GM19025 (cell line): Measurements from ENCODE around the gene TYW1B.
"Not testable (repeated sequence)": the region's sequence is repeated elsewhere in the genome, so short reads cannot be mapped to it uniquely, and the experiment has no call there.

Experiments
- ATAC-seq: cut with Tn5 transposase; IDR thresholded peaks from one replicate; pipeline ENCODE4 v1.9.1; 2021; ENCODE audit warnings: mild to moderate bottlenecking, low read depth, moderate library complexity; ENCODE audit not compliant: unreplicated experiment

TYW1B gene

DNA sequence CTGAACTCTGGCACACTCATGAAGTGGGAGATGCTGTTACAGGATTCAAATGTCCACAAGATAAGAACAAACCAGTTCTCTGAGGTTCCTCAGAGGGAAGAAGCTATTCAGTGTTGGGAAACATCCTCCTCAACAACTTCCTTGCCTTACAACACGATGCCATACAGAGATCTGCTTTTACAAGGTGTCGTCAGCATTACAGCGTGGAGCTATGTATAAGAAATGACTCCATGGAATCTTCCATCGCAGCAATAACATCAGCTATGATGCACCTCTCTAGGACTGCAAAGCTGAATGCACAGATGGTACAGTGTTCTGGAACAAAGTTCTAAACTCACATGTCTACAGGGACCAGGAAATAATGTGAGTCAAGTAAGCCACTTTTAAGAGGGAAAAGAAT is 122.3 kb downstream of the TYW1B start:
- ATAC-seq, result not testable (repeated sequence)

DNA sequence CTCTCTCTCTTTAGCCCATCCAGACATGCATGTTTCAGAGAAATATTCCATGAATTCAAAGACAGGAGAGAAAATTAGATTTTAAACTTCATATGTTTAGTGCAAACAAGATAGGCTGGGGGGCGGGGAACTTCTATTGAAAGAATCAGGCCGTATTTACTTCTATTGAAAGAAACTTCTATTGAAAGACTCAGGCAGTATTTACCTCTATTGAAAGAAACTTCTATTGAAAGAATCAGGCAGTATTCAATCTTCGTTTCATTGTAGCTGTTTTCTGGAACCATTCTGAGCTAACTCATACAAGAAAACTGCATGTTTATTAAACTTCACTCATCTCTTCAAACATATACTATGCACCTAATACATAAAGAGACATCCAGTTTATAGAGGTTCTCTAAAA is 123.1 kb downstream of the TYW1B start:
- ATAC-seq, result no peak

DNA sequence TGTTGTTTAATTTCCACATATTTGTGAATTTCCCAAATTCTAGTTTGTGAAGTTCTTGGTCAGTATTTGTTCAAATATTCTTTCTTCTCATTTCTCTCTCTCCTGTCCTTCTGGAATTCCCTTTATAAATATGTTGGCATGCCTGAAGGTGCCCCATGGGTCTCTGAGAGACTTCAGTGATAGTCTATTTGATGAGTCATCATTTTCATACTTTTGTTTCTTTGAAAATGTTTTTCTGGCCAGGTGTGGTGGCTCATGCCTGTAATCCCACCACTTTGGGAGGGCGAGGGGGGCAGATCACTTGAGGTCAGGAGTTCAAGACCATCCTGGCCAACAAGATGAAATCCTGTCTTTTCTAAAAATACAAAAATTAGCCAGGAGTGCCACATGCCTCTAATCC is 127.5 kb downstream of the TYW1B start:
- not testable (repeated sequence) for ATAC-seq

DNA sequence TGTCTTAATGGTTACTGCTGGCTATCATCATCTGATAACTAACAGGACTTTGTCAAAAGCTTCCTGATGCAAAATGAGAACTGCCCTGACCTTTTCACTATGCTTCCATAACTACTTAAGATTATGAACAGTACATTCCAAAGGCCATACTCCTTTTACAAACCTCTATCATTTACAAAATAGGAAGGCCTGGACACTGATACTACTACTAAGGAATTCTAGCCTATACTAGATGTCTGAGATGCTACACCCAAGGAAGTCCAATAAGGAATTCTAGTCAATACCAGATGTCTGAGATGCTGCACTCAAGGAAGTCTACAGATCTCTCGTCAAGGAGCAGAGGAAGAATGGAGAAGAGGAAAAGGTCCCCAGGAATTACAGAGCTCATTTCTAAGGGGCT is 130.9 kb downstream of the TYW1B start:
- not testable (repeated sequence) for ATAC-seq

DNA sequence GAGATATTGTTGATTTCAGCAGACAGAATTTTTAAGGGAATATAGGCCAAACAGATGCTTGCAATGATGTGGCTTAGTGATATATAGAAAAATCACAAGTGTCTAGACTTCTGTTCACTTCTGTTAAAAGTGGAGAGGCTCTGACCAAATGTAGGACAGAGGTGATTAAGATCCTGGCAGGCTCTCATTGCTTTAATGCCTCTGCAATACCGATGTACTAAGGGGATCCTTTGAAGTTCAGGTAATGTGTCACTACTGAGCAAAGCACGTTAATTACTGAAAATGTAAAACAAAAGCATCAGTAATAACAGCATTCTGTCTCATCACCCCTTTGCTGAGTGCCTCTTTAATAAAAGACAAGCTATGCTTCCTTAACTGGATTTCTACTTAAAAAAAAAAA is 131.4 kb downstream of the TYW1B start:
- not testable (repeated sequence) for ATAC-seq

DNA sequence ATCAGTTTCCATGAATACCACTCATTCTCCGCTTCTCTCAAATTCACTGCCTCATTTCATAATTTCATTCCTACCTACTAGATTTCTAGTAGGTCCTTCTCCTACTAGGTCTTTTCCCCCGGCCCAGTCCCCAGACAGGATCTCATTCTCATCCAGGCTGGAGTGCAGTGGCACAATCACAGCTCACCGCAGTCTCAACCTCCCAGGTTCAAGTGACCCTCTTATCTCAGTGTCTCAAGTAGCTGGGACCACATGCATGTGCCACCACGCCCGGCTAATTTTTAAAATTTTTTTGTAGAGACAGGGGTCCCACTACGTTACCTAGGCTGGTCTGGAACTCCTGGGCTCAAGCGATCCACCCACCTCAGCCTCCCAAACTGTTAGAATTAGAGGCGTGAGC is 132.5 kb downstream of the TYW1B start:
- ATAC-seq, result not testable (repeated sequence)

DNA sequence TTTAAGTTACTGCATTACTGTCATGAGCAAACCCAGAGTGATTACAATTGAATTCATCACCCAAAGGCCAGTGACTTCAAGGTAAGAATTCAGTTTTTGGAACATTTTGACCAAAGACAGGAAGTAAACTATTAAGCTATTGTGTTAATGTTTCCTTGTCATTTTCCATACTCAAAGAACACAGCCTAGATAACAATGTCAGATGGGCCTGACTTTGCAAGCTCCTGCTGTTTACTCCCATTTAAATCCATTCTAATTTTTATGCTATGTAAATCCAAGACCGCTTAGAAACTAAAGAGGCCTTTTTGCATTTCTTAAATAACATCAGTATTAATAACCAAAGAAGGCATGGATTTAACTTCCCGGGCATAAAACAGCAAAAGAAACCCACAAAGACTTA is 136.6 kb downstream of the TYW1B start:
- ATAC-seq, result not testable (repeated sequence)

DNA sequence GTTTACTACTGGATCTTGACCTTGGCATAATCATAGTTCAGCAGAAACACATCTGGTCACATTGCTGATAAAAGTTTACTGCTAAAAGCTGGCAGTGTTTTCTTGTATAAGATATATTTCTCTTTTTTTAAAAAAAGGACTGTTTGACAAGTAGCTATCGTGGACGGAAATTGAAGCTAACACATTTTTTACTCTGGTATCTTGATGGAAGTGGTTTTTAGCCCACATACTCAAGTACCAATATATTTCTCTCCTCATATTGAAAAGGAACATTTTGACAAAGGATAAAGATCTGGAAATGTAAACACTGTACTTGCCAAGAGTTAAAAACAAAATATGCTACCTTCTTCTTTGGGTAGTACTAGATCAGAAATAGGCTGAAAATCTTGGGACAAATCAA is 137.8 kb downstream of the TYW1B start:
- ATAC-seq, result not testable (repeated sequence)

DNA sequence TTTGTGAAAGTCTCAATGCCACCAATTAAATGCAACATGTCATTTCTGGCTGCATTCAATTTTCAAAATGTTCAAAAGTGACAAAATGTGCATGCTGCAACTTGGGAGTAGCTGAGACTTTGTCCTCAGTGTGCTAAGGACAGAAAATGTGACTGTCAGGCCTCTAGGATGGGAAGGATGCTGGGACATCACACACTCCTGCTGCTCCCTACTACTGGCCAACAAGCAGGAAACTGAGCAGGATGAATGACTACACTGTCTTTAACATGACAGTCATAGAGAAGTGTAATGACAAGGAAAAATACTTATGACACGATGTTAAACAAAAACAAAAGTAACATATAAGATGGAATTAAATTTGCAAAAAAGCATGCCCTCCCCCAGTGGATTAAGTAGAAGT is 138.7 kb downstream of the TYW1B start:
- not testable (repeated sequence) for ATAC-seq

DNA sequence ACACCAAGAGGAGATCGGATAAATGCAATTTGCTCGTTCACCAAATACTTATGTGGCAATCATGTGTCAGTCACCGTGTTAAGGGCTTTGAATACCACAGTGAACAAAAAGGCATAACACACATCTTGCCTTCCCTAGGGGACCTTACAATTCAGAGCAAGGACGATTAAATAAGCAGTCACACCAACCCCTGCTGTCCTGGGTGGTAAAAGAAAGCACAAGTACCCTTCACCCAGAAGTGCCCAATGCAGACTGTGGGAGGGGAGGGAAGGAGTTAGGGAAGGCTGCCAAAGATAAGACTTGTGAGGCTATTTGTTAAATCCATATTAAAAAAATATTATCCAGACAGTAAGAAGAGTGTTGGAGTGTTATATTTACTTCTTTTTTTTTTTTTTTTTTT is 146.8 kb downstream of the TYW1B start:
- not testable (repeated sequence) for ATAC-seq

DNA sequence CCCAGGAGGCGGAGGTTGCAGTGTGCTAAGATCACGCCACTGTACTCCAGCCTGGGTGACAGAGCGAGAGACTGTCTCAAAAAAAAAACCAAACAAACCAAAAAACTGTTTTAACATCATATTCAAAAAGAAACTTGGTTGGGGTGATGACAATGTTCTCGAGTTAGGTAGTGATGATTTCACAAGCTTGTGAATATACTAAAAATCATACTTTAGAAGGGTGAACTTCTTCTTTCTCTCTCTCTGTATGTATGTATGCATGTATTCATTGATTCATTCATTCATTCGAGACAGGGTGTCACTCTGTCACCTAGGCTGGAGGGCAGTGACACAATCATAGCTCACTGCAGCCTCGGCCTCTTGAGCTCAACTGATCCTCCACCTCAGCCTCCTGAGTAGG is 151.1 kb downstream of the TYW1B start:
- ATAC-seq, result not testable (repeated sequence)

DNA sequence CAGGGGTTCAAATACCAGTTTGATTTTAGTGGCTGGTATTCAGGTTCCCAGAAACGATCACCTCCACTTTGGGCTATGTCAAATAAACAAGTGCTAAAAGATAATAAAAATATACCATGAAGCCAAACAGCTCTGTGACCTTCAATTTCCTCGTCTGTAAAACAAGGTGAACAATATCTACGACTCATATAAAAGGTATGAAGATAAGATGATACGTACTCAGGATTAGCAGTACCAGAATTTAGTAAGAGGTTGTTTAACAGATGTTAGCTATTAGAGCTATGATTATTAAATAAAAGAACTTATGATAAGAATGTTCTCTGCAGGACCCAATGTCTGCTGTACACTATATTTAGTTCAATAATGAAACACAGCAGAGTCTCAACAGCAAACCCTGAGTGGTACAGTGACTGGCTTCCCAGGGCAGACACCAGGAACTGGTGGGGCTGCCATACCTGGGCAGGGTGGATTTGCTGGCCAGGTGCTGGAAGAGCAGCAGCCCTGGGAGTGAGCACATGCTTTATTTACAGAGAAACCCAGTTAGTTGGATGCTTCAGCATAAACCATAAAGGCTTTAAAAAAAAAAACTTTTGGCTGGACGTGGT is 151.8 kb downstream of the TYW1B start:
- not testable (repeated sequence) for ATAC-seq

DNA sequence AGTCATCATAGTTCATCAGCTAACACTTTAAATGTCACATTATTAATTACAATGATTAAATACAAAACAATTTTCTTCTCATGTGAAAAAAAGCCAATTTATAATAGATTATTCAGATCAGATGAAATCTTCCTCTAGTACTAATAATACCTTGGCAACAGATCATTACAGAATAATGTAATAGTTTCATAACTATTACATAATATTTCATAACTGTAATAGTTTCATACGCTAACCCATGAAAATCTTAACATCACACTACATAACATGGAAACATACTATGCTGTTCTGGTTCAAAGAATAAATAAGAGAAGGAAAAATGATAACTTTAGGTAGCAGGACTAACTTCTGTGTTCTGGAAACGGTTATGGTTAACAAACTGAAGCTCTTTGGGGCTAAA is 152.3 kb downstream of the TYW1B start:
- not testable (repeated sequence) for ATAC-seq

DNA sequence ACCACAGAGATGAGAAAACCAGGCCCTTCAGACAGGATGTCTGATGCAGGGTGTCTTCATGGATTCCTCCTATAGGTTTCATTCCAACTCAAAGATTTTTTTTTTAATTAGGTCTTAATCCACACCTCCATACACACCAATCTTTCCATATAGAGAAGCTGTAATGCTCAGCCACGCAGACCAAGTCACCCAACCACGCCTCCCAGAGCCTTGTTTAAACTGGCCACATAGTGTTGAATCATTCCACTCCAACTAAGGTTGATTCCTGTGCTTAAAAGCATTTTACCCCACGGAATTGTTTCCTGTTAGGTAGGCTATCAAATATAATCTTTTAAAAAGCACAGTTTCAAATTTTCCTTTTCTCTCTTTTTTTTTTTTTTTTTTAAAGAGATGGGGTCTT is 153.6 kb downstream of the TYW1B start:
- ATAC-seq, result no peak

DNA sequence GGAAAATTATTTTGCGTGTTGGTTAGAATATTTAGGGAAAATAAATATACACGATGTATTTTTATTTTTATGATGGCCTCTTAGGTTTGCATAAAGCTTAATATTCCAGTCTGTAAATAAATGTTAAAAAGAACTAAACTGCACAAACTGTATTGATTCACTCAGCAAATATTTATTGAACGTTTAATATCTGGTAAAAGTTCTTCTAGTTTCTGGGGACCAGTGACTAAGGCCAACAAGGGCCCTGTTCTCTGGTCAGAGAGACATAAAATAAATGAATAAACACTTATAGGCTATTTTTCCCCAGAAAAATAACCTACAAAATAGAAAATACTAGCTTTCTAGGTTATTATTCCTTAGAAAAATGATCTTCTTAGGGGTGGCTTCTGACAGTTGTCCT is 157.2 kb downstream of the TYW1B start:
- ATAC-seq, result not testable (repeated sequence)

DNA sequence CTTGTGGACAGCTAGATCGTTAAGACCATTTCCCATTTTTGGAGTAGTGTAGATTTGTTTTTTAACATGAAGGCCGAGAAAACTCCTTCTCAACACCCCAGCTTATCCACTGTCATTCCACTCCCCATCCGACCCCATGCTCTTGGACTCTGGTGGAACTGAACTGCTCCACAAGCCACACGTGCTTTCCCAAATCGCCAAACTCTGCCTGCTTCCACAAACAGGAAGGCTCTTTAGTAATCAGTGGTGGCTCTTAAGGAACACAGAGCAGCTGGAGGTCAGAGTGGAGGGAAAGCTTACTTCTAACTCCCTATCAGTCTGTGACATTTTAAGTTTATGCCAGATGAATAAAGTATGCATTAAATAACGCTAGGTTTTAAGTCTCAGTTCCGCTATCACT is 159.6 kb downstream of the TYW1B start:
- not testable (repeated sequence) for ATAC-seq

DNA sequence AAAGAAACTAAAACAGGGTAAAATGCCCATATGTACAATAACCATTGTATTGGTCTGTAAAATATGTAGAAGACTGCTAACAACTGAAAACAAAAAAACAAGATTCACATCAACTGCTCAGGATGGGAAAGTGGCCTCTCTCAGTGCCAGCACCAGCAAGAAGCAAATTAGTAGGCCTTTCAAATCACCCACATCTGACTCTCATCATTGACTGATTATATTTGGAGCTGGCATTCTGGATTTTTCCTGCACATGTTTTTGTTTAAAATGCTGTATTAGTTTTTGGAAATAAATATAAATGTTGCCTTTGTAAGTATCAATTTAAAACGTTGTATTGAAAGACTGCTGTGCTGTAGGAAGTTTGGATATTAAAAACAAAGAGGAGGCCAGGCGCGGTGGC is 161.0 kb downstream of the TYW1B start:
- not testable (repeated sequence) for ATAC-seq

DNA sequence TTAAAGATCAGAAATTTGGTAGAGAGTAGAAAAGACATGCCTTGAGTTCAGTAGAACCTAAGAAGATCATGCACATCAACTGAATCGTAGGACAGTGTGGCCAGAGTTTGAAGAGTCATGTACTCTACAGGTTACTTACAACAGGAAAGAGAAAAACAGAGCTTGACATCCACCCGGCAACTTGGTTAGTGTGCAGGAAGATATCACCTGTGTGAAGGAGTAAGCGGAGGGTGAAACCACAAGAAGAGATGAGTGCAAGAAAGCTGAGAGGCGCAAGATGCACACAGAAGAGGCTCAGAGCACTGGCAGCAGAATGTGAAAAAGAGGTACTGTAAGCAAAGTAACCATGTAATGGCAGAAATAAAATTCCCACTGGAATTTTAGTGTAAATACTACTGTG is 179.4 kb downstream of the TYW1B start:
- not testable (repeated sequence) for ATAC-seq

DNA sequence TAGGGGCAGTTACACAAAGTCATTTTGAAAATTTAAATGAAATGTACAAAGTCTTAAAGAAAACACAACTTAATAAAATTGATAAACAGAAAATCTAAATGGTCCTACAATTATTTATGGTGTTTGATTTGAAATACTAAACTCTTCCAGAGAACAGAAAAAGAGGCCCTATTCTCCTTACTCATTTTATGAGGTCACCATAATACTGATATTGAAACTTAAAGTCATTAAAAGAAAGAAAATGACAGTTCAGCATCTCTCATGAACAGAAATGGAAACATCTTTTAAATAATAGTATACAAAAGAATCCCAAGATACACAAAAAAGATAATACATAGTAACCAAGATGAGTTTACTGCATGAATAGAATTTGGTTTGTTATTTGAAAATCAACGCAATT is 184.3 kb downstream of the TYW1B start:
- not testable (repeated sequence) for ATAC-seq

DNA sequence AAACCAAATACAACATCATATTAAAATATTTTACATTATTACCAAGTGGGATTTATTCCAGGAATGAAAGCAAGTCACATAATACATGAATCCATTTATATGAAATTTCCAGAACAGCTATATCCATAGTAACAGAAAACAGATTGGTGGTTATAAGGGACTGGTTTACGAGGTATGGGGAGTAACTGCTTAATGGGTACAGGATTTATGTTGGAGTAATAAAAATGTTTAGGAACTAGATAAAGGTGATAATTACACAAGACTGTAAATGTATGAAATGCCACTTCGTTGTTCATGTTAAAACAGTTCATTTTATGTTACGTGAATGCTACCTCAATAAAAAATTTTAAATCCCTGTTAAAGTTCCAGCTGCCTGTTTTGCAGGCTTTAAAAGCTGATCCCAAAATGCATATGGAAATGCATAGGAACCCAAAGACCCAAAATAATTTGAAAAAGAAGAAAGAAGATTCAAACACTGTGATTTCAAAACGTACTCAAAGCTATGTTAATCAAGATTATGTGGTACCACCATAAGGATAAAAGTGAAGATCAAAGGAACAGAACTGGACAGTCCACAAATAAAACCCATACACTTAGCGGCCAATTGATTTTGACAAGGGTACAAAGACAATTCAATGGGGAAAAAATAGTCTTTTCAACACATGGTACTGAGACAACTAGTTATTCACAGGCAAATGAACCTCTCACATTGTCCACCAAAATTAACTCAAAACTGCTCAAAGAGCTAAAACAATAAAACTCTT is 186.3 kb downstream of the TYW1B start:
- ATAC-seq, result not testable (repeated sequence)

DNA sequence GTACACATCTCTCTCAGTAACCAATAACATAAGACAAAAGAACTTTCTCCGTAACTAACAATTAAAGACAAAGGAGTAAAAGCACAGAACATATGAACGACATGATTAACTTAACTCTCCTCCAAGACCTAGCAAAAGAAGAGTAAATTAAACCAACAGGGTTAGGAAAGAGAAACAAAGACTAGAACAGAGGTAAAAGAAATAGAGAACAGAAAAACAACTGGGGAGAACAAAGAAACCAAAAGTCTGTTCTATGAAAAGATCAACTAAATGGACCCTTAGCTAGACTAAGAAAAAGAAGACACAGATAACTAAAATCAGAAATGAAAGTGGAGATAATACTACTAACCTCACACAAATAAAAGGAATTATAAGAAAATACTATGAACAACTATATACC is 187.3 kb downstream of the TYW1B start:
- not testable (repeated sequence) for ATAC-seq

DNA sequence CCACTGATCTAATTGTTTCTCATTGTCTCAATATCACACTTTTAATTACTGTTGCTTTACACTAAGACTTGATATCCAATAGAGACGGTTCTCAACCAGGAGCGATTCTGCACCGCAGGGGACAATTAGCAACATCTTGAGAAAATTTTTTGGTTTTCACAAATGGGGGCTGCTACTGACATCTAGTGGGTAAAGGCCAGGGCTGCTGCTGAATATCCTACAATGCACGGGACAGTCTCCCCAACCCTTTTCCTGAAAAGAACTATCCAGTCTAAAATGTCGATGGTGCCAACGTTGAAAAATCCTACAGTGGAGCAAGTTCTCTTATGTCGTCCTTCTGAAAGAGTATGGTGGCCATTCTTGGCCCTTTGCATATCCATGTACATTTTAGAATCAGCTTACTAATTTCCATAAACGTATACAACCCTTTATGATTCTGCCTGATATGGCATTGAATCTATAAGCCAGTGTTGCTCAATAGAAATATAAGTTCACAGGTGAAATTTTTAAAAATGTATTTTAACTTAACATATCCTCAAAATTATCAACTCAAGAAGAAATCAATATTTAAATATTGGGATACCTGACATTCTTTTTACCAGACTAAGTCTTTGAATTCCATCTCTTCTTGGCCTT is 192.6 kb downstream of the TYW1B start:
- ATAC-seq, result not testable (repeated sequence)
